Inflammatory macrophage (primary cell): ENCODE results near the gene CAMTA1.
"Not testable (repeated sequence)": the region's sequence is repeated elsewhere in the genome, so short reads cannot be mapped to it uniquely, and the experiment has no call there.

Experiments used
- DNase-seq, 2 donors: peaks; one replicate each; pipeline ENCODE4 v3.0.0-alpha.2; 2020 to 2022

CAMTA1 gene

GRCh38 chr1:7403265-7404045, 618.2 kb downstream of the CAMTA1 start:
- DNase-seq = no peak

DNA sequence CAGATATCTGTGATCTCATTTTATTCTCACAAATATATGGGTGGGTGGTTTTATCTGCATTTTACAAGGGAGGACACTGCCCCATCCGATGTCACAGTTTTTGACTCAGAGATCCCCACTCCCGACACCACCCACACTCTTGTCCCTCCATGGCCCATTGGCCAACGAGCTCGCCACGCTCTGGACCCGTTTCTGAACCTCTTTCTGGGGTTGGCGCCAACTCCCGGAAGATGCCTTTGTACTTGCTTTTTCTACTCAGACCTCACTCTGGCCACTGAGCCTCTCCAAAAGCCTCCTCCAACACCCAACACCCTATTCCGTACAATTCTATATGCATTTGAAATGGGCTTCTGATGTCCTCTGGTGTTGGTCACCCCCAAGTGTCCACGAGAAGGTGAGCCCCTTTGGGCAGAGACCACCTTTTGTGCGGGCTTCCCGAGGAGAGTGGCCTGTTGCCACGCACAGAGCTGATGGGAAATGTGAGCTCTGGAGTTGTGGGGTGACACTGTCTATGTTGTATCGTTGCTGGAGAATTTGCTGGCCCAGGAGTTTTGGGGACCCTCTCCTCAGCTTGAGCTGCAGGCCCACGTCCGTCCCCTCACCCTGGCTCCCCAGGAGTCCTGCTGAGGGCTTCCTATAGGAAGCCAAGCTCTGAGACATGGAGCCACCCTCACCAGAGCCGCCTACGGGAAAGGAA, 618.9 kb downstream of the CAMTA1 start:
- no peak for DNase-seq

DNA sequence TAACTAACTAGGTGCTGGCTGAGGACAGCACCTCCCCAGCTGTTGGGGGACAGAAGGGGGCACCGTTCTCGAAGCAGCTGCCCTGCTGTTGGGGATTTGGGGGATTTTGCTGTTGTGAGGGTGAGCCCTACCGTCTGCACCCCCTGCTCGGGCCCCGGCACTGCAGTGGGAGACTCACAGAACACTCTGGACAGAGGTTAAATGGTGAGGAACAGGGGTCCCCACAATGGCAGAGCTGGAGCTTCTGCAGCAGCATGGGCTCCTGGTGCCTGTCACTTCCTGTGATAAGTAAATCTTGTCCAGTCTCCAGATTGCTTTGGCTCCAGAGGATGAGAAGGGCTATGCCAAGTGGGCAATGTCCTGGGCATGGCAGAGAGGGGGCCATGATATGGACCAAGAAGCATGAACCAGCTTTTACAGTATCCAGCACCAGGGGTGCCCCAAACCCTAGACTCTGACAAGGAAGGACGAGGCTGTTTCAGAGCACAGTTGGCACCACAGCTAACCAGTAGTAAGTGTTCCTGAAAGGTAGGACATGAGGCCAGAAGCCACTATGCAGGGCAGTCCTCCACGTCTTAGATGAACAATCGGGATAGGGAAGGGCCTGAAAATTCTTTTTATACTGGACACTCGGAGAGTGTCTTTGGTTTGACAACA, 620.7 kb downstream of the CAMTA1 start:
- no peak for DNase-seq

GRCh38 chr1:7406641-7407543, 621.6 kb downstream of the CAMTA1 start:
- DNase-seq = no peak

- no peak for DNase-seq
These were observed 622.3 kb downstream of the CAMTA1 start for GRCh38 chr1:7407544-7407895.

DNA sequence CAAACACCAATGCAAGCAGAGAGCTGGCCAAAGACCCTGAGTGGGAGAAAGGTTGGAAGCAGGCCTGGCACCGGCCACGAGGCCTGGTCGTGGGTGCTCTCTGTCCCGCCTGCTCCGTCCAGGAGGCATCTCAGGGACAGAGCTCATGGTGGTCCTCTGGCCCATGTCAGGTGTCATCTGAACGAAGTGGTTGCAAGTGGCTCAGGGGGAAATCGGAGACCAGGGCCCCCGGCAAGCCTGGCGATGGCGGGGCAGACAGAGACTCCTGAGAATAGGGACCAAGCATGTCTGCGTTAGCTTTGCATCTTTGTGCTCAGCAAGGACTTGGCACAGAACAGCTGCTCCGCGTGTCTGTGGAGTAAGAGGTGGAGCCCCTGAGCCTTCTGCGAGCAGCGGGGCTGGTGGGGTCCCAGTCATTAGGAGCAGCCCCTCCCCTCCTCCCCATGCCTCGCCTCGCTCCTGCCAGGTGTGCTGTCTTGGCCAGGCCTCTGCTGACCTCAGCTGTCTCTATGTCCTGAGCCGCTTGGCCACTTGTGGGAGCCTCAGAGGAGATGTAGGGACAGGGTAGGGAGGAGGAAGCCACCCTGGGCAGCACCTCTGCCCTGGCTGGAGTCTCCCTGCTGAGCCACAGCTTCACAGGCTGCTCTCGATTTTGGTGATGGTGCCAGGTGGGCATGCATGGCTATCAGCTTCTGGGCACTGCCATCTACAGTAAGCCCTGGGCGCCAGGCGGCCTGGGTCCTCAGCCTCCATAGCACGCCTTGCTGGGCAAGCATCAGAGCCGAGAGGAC, 622.9 kb downstream of the CAMTA1 start:
- DNase-seq = no peak

DNA sequence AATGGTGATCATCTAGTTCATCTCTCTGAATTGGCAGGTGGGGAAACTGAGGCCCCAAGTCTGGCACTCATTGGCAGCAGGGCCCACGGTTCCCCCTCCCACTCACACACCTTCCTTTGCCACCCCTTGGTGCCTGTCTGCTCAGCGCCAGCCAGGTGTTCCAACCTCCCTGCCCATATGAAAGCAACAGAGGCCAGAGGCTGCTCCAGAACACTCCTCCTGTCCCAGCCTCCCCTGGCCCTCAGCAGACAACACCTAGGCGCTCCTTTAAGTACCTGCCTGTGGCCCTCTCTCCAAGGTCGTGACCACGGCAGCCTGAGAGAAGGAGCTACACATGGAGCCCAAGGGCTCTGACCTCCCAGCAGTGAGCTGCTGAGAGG, 623.5 kb downstream of the CAMTA1 start:
- no peak for DNase-seq

- DNase-seq = no peak
These were observed 624.0 kb downstream of the CAMTA1 start for GRCh38 chr1:7409278-7409677.

GRCh38 chr1:7410156-7410555, 624.9 kb downstream of the CAMTA1 start:
- DNase-seq = no peak

DNA sequence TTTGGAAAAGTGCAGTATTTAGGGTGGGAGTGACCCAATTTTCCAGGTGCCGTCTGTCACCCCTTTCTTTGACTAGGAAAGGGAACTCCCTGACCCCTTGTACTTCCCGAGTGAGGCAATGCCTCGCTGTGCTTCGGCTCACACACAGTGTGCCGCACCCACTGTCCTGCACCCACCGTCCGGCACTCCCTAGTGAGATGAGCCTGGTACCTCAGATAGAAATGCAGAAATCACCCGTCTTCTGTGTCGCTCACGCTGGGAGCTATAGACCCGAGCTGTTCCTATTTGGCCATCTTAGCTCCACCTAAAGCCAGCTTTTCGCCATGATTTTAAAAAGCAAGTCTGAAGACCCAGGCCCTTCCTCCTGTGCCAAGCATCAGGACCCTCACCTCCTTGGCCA, 632.4 kb downstream of the CAMTA1 start:
- DNase-seq = not testable (repeated sequence)

DNA sequence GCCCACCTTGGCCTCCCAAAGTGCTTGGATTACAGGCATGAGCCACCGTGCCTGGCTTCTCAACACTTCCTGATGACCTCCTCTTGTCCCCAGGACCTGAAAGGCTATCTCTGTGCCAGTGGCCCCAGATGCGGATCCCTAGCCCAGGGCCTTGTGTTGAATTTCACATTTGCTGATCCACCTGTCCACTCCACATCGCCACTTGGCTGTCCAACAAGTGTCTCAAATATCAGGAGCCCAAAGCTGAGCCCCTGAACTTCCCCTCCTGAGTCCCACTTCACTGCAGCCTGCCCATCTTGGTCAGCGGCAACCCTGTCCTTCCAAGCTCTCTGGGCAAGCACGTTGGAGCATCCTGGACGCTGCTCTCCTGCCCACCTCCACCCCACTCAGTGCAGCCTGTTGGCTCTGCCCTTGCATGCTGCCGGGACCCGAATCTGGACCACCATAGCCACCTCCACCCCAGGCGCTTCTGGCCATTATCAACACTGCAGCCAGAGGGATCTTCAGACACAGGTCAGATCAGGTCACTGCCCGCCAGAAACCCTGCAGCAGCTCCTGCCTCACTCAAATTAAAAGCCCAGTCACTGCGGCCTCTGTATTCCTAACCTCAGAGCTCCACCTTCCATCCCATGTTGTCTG, 633.3 kb downstream of the CAMTA1 start:
- DNase-seq = no peak

DNA sequence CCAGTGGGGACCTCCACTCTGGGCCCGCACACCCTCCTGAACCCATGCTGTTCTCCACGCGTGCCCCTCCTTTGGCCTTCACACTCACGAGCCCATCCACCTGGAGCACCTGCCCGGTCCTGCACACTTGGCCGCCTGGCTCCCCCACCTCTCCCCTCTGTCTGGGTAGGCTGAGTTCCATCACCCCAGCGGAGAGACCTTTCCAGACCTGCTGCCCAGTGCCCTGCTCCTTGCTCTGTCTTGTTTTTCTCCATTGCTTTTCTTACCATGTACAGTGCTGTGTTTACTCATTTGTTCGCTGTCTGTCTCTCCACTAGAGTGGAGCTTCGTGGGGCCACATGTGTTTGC, 634.8 kb downstream of the CAMTA1 start:
- DNase-seq = no peak

- no peak for DNase-seq
These were observed 635.3 kb downstream of the CAMTA1 start for GRCh38 chr1:7420470-7421100.

DNA sequence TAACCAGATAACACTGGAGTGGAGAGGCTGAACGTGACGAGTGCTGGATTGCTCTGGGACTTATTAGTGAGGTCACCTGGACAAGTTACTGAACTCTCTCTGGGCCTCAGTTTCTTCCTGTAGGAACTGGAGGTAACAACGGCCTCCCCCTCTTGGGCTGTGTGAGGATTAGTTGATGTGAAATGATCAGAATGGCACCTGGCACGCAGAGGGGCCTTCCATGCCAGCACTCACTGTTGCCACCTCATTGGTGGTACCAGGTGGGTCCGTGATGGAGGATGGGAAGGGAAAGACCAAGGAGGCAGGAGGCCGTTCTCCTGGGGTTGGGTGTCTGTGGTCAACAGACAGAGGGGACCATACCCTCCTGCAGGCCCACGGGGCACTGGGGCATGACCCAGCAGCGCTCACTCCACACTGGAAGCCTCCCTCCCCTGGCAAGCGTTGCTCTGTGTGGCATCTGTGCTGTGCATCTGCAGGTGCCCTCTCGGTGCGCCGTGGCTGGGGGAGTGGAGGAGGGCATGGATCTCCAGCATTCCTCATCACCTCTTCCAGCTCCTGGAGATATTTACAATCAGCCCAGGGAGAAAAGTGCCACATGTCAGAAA, 636.3 kb downstream of the CAMTA1 start:
- no peak for DNase-seq

DNA sequence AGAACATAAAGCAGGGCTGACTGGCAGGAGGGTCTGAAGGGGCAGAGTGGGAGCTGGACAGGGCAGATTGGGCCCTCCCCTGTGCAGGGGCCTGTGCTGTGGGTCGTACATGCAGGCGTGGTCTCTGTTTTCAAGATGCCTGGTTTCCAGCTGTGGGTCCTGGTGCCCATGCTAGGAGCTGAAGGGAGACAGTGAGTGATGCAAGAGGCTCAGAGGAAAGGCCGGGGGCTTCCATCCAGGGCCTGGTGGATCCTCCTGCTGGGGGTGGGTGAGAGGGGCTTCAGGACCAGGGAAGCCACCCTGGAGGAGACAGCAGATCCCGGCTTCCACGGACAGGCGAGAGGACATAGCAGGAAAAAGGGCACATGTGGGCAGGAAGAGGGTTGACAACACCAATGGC, 636.8 kb downstream of the CAMTA1 start:
- no peak for DNase-seq

- no peak for DNase-seq
These were observed 637.3 kb downstream of the CAMTA1 start for GRCh38 chr1:7422561-7422960.

GRCh38 chr1:7422966-7423365, 637.7 kb downstream of the CAMTA1 start:
- no peak for DNase-seq

DNA sequence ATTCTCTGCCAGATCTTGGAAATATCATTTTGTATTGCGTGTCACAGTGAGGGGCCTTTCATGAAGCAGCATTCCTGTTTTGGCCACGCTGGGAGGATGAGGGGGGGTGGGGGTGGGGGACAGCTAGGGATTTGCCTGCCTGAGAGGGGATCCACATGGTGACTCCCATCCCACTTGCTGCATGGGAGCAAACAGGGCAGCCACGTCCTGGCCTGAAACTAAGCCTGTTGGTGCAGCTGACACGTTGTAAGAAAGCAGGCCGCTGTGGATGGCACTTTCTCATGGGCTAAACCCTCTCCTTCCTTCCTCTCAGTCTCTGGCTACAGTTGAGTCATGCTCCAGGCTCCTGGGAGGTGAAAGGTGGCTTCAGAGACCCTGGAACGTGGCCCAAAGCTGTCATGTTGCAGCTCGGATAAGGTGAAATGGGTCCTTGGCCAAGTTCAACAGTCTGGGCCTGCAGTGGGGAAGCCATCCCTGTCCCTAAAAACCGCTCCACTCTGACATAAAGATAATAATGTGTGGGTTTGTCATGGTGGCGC, 639.2 kb downstream of the CAMTA1 start:
- DNase-seq = no peak

- DNase-seq = no peak
These were observed 640.0 kb downstream of the CAMTA1 start for GRCh38 chr1:7425229-7425628.

GRCh38 chr1:7425771-7426170, 640.5 kb downstream of the CAMTA1 start:
- DNase-seq = no peak
